Neural cell (in vitro differentiated cells): ENCODE results near the gene STK36. TPM values are rescaled to one million over a fixed set of nuclear protein-coding genes. Genes with fewer than 3 reads are reported as not detected.

Experiments
- H2AFZ ChIP-seq: fragments of 200-600, 300-800 bp; sonication (generic), shearing (Covaris generic); 2 replicates; pipeline ENCODE4 v1.6.0; 2014; ENCODE audit warnings: low read depth, mild to moderate bottlenecking, antibody characterized with exemption, low read length, moderate library complexity
- H3F3A ChIP-seq: fragments of 200-600 bp; shearing (Covaris generic); 2 replicates; pipeline ENCODE4 v1.6.1; 2016; ENCODE audit warnings: mild to moderate bottlenecking, moderate library complexity, mixed read lengths, antibody characterized with exemption, low read length; ENCODE audit not compliant: insufficient read depth, poor library complexity, severe bottlenecking
- H3K27ac ChIP-seq: fragments of 200-600, 300-800 bp; sonication (generic), shearing (Covaris generic); 2 replicates; pipeline ENCODE4 v1.5.1; 2014; ENCODE audit warnings: mild to moderate bottlenecking, low read length, moderate library complexity
- H3K27me3 ChIP-seq: fragments of 300-800, 200-600 bp; sonication (generic), shearing (Covaris generic); 2 replicates; pipeline ENCODE4 v1.6.0; 2014; ENCODE audit warnings: mild to moderate bottlenecking, low read depth, low read length, moderate library complexity; ENCODE audit not compliant: insufficient read depth
- H3K36me3 ChIP-seq: fragments of 300-800, 200-600 bp; sonication (generic), shearing (Covaris generic); 2 replicates; pipeline ENCODE4 v1.5.1; 2014; ENCODE audit warnings: mild to moderate bottlenecking, antibody characterized with exemption, low read length, moderate library complexity; ENCODE audit not compliant: insufficient read depth
- H3K4me2 ChIP-seq: fragments of 300-800, 200-600 bp; sonication (generic), shearing (Covaris generic); 2 replicates; pipeline ENCODE4 v1.6.0; 2014; ENCODE audit warnings: mild to moderate bottlenecking, low read length
- H3K4me3 ChIP-seq: fragments of 300-800, 200-600 bp; sonication (generic), shearing (Covaris generic); 2 replicates; pipeline ENCODE4 v1.5.1; 2014; ENCODE audit warnings: mild to moderate bottlenecking, low read length, moderate library complexity
- H3K79me2 ChIP-seq: fragments of 200-600 bp; shearing (Covaris generic); replicated peaks from 2 replicates; pipeline ENCODE4 v1.6.0; 2014; ENCODE audit warnings: mild to moderate bottlenecking, low read length, moderate library complexity; ENCODE audit not compliant: insufficient read depth
- H3K9ac ChIP-seq: fragments of 300-800, 200-600 bp; sonication (generic), shearing (Covaris generic); 2 replicates; pipeline ENCODE4 v1.6.1; 2016; ENCODE audit warnings: mild to moderate bottlenecking, low read length, mixed read lengths
- H3K9me2 ChIP-seq: fragments of 200-600 bp; shearing (Covaris generic); 2 replicates; pipeline ENCODE4 v1.6.1; 2016; ENCODE audit warnings: mild to moderate bottlenecking, low read length, mixed read lengths; ENCODE audit not compliant: insufficient read depth
- H3K9me3 ChIP-seq: fragments of 200-600, 300-800 bp; sonication (generic), shearing (Covaris generic); 2 replicates; pipeline ENCODE4 v1.6.1; 2016; ENCODE audit warnings: mild to moderate bottlenecking, mixed run types, low read length, moderate library complexity, mixed read lengths
- H4K20me1 ChIP-seq: fragments of 200-600 bp; shearing (Covaris generic); 2 replicates; pipeline ENCODE4 v1.6.1; 2016; ENCODE audit warnings: mild to moderate bottlenecking, mixed run types; ENCODE audit not compliant: insufficient read depth
- CTCF ChIP-seq: fragments of 450-650 bp; IDR thresholded peaks from 2 replicates; pipeline ENCODE4 v1.5.1; 2014; ENCODE audit warnings: antibody characterized with exemption, mild to moderate bottlenecking, moderate library complexity; ENCODE audit not compliant: poor library complexity, severe bottlenecking
- EP300 ChIP-seq: fragments of 450-650 bp; conservative IDR thresholded peaks from 2 replicates; pipeline ENCODE4 v1.6.1; 2014; ENCODE audit warnings: antibody characterized with exemption, mild to moderate bottlenecking, moderate library complexity; ENCODE audit not compliant: poor library complexity, severe bottlenecking
- MXI1 ChIP-seq: fragments of 450-650 bp; conservative IDR thresholded peaks from 2 replicates; pipeline ENCODE4 v1.6.1; 2014; ENCODE audit warnings: antibody characterized with exemption, mild to moderate bottlenecking; ENCODE audit not compliant: poor library complexity, severe bottlenecking
- POLR2AphosphoS5 ChIP-seq: IDR thresholded peaks from 2 replicates; pipeline ENCODE4 v1.6.1; 2012
- REST ChIP-seq: IDR thresholded peaks from 2 replicates; pipeline ENCODE4 v1.6.1; 2012; ENCODE audit warnings: borderline replicate concordance
- SMC3 ChIP-seq: fragments of 450-650 bp; conservative IDR thresholded peaks from 2 replicates; pipeline ENCODE4 v1.6.1; 2014; ENCODE audit warnings: antibody characterized with exemption, mild to moderate bottlenecking, moderate library complexity; ENCODE audit not compliant: poor library complexity
- TAF1 ChIP-seq: IDR thresholded peaks from 2 replicates; pipeline ENCODE4 v1.6.1; 2012; ENCODE audit warnings: low read depth
- polyA minus RNA-seq: library from RNA; depleted of rRNA, polyadenylated mRNA; stranded (reverse); fragments of >200 nt; gene quantifications from 2 replicates; pipeline ENCODE4 v1.2.3, GENCODE V29; 2014
- polyA plus RNA-seq: library from polyadenylated mRNA; depleted of rRNA; stranded (reverse); fragments of >200 nt; gene quantifications from 2 replicates; pipeline ENCODE4 v1.2.3, GENCODE V29; 2014

STK36 gene, protein sequence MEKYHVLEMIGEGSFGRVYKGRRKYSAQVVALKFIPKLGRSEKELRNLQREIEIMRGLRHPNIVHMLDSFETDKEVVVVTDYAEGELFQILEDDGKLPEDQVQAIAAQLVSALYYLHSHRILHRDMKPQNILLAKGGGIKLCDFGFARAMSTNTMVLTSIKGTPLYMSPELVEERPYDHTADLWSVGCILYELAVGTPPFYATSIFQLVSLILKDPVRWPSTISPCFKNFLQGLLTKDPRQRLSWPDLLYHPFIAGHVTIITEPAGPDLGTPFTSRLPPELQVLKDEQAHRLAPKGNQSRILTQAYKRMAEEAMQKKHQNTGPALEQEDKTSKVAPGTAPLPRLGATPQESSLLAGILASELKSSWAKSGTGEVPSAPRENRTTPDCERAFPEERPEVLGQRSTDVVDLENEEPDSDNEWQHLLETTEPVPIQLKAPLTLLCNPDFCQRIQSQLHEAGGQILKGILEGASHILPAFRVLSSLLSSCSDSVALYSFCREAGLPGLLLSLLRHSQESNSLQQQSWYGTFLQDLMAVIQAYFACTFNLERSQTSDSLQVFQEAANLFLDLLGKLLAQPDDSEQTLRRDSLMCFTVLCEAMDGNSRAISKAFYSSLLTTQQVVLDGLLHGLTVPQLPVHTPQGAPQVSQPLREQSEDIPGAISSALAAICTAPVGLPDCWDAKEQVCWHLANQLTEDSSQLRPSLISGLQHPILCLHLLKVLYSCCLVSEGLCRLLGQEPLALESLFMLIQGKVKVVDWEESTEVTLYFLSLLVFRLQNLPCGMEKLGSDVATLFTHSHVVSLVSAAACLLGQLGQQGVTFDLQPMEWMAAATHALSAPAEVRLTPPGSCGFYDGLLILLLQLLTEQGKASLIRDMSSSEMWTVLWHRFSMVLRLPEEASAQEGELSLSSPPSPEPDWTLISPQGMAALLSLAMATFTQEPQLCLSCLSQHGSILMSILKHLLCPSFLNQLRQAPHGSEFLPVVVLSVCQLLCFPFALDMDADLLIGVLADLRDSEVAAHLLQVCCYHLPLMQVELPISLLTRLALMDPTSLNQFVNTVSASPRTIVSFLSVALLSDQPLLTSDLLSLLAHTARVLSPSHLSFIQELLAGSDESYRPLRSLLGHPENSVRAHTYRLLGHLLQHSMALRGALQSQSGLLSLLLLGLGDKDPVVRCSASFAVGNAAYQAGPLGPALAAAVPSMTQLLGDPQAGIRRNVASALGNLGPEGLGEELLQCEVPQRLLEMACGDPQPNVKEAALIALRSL (N-terminal part only)
- polyA plus RNA-seq (61.5 and 69.7 TPM in 2 replicates), polyA minus RNA-seq (34.8 and 36.0 TPM in 2 replicates)

- Histone ChIP-seq H3K27ac (peak within 1 kb of the TSS; percentile 77), H3F3A (no peaks in the 10 kb centered on the region), H4K20me1 (no peaks in the 10 kb centered on the region), H3K27me3 (no peaks in the 10 kb centered on the region), H2AFZ (peak within 1 kb of the TSS; percentile 85), H3K4me2 (peak within 1 kb of the TSS; percentile 100), H3K79me2 (peaks cover 13% of the 10 kb centered on the region), H3K4me3 (peak within 1 kb of the TSS; percentile 80), H3K36me3 (no peaks in the 10 kb centered on the region), H3K9me2 (no peaks in the 10 kb centered on the region), H3K9me3 (no peaks in the 10 kb centered on the region), H3K9ac (peak within 1 kb of the TSS; percentile 84)
- TF ChIP-seq TAF1 = peak; percentile 77
- peak; percentile 91 for TF ChIP-seq MXI1
- peak; percentile 28 for TF ChIP-seq SMC3
- no peak for TF ChIP-seq EP300
- no peak for TF ChIP-seq CTCF
- peak; percentile 79 for TF ChIP-seq REST
- TF ChIP-seq POLR2AphosphoS5 = peak; percentile 96
Measured at GRCh38 chr2:218671654-218672566, at the start of gene STK36, which contains the start of gene RNF25. Gene STK36 (plus strand): TSS chr2:218672086. CDS start chr2:218672830, 744 bp downstream. Gene RNF25 (minus strand): TSS chr2:218672002. CDS start chr2:218671970, 32 bp downstream.
